Superior temporal gyrus (tissue), 1 donor: ENCODE measurements around the gene CCT7.
"Not testable (repeated sequence)": the region's sequence is repeated elsewhere in the genome, so short reads cannot be mapped to it uniquely, and the experiment has no call there.

ENCODE experiments used
- DNase-seq: peaks from one replicate; pipeline ENCODE4 v3.0.0-alpha.2; 2016; ENCODE audit errors: extremely low spot score

CCT7 gene

DNA sequence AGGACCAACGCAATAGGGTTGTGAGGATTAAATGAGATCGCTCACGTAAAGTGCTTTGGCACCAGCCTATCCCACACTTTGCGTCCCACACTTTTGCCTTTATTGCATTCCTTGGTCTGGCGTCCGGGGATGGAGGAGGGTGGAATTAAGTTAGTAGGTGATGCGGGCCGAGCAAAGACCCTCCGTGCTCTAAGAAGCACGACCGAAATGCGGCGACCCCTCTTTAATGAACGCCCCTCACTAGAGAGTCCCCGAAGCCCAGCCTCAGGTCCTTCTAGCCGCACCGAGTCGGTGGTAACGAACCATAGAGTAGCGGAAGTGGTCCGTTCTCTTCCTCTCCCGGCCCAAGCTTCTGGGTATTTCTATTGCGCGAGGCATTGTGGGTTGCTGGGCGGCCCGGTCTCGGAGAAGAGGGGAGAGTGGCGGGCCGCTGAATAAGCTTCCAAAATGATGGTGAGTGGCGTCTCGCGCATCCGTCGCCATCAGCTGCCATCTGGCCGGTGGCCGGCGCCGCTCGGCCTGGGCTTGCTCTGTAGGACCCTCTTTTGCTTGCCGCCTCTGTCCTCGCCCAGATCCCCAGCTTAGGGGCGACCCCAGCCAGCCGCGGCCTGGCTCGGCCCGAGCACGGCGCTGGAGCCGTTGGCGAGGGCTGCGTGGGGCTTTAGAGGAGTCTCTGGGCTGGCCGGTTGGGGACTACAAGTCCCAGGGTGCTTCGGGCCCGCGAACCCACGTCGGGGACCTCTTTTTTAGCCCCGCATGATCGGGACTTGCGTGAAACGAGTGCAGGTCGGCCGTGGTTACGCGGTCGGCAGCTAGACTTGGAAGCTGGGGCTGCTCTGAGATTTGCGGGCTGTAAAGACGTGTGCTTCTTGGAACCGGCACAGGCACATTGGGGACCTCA, at the start of gene CCT7:
TSS of gene CCT7 (plus strand) at position 377 of the 901 bp plus-strand sequence. CDS start at position 448, 71 bp downstream.
- DNase-seq, result peak; percentile 98

- no peak for DNase-seq
These were observed 48.1 kb upstream of the CCT7 start for GRCh38 chr2:73185965-73186364.

DNA sequence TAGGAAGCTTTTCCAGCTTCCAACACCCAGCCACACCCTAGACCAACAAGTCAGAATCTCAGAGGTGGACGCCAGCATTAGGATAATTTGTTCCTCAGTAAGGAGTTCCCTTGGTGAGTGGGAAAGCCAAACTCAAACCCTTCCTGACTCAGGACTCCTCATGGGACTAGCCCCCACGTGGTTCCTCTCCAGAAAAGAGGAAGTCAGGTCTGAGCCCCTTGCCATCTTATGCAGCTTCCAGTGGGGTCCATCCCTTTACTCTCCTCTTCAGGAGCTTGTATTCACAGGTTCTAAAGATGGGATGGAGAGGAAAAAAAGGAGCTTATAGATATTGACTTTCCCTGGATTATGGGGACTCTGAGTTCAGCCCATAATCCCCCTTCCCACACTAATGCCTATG, 46.6 kb upstream of the CCT7 start:
- no peak for DNase-seq

- no peak for DNase-seq
These were observed 36.5 kb upstream of the CCT7 start for GRCh38 chr2:73197579-73197978.

DNA sequence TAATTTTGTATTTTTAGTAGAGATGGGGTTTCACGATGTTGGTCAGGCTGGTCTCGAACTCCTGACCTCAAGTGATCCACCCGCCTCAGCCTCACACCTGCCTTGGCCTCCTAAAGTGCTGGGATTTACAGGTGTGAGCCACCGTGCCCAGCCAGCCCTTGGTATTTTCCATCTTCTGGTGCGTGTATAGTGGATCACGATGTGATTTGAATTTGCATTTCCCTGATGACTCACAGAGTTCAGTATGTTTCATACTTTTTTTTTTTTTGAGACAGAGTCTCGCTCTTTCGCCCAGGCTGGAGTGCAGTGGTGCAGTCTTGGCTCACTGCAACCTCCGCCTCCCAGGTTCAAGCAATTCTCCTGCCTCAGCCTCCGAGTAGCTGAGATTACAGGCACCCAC, 33.8 kb upstream of the CCT7 start:
- not testable (repeated sequence) for DNase-seq

DNA sequence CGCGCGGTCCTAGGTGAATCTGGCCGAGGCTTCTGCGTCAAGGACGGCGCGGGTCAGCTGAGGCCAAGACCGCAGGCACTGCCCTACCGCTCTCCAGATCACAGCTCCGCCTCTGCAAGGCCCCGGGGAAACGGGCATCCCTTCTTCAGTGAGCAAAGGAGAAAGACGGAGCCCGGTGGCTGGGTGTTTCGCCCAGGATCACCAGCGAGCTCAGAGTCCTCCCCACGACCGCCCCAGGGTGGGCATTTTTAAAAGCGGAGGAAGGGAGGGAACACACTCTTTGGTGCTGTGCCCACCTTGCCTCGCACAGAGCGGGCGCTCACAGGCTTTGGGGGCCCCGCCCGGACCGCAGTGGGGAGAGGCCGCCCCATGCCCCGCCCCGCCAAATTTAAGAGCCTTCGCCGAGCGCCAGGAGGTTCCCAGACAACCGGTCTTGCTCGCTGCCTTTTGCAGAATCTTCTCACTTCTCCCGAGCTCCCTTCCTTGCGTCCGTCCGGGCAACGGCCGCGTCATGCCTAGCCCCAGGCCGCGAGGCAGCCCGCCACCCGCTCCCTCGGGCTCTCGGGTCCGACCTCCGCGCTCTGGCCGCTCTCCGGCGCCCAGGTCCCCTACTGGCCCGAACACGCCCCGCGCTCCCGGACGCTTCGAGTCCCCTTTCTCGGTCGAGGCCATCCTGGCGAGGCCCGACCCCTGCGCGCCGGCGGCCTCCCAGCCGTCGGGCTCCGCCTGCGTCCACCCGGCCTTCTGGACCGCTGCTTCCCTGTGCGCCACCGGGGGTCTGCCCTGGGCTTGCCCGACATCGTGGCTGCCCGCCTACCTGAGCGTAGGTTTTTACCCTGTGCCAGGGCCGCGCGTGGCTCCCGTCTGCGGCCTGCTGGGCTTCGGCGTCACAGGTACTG, 31.7 kb upstream of the CCT7 start, which contains the start of gene NOTO:
TSS of gene NOTO (plus strand) at position 419 of the 899 bp plus-strand sequence. CDS start at position 512, 93 bp downstream.
- DNase-seq, result no peak

GRCh38 chr2:73203055-73203681, 30.9 kb upstream of the CCT7 start:
- DNase-seq, result no peak

GRCh38 chr2:73205611-73206010, 28.5 kb upstream of the CCT7 start:
- DNase-seq, result no peak

DNA sequence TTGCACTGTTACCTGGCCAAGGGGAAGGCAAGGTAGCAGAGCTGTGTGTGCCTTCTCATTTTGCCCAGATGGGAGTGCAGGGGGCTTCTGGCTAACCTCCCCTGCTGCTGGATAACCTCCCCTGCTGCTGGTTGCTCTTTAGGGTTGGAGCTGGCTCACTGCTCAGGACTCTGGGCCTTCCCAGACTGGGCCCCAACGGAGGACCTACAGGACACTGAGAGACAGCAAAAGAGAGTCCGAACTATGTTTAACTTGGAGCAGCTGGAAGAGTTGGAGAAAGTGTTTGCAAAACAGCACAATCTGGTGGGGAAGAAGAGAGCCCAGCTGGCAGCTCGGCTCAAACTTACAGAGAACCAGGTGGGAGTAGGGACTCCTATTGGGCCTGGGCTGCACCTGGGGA, 25.9 kb upstream of the CCT7 start:
- no peak for DNase-seq

DNA sequence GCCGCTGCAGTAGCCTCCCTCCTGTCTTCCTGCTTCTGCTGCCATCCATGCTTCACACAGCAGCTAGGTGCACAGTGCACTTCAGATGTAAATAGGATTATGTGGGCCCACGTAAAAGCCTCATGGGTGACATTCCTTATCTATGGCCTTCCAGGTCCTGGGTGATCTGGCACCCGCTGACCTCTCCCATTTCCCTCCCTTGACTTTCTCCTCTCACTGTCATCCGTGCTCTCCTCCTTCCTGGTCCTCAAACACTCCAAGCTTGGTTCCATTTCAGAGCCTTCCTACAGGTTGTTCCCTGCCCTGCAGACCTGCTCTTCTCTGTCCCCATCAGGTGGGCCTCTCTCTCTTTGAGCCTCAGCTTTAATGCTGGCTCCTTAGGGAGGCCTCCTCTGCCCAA, 24.1 kb upstream of the CCT7 start:
- DNase-seq, result no peak

- no peak for DNase-seq
These were observed 23.4 kb upstream of the CCT7 start for GRCh38 chr2:73210696-73211095.

- DNase-seq, result no peak
These were observed 22.0 kb upstream of the CCT7 start for GRCh38 chr2:73212098-73212447.

DNA sequence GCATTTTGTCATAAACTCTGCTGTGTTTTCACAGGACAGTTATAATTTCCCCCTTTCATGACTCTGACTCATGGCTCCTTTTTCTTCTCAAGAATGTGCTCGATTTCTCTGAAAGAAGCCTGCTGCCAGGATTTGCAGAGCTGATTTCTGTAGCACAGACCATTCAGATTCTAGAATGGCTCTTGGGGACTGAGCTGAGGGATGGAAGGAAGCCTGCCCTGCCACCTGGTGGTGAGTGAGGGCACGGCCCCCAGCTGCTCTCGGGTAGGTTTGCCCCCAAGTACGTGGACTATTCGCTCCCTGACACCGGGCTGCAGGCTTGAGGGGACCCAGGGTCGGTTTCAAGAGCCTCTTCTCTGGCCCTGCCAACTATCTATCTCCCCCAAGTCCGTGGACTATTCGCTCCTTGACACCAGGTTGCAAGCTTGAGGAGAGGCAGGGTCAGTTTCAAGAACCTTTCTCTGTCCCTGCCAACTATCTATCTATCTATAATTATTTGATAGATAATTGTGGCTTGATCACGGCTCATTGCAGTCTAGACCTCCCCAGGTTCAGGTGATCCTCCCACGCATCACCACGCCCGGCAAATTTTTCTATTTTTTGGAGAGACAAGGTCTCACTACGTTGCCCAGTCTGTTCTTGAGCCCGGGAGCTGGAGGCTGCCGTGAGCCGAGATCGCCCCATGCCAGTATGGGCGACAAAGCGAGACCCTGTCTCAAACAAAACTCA, 21.5 kb upstream of the CCT7 start:
- peak; percentile 81 for DNase-seq

GRCh38 chr2:73214120-73215035, 19.7 kb upstream of the CCT7 start, which contains the start of gene SMYD5:
Gene SMYD5 (plus strand): TSS chr2:73214245. CDS start chr2:73214267, 22 bp downstream.
- peak; percentile 84 for DNase-seq

- DNase-seq, result no peak
These were observed 18.9 kb upstream of the CCT7 start for GRCh38 chr2:73215254-73215653.

- no peak for DNase-seq
These were observed 16.9 kb upstream of the CCT7 start for GRCh38 chr2:73217160-73217559.

DNA sequence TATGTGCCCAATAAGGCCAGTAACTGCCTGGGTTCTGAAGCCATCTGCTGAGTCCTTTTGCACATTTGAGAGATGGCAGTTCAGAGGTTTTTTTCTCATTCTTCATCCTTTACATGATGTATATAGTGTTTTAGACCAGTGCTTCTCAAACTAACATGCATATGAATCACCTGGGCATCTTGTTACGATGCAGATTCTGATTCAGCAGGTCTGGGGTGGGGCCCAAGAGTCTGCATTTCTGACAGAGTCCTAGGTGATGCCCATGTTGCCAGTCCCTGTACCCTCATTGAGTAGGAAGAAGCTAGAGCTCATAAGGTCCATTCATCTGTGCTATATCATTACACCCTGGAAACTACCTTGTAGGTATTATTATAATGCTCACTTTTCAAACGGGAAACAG, 16.3 kb upstream of the CCT7 start:
- no peak for DNase-seq

DNA sequence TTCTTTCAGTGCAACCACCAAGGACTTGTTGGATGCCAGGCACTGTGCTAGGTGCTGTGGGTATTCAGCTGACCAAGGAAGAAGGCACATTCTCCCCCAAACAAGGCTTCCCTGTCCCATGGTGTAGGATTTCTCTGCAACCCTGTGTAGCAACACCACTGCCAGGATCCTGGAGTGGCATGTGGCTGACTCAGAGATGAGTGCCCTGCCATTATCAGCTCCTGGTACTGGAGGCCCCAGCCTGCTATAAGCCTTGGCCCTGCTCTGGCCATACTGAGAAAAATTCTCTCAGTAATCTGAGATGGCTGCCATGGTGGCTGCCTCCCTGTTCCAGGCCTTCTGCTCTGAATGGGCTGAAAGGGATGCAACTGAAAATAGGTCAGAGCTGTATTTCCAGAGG, 15.8 kb upstream of the CCT7 start:
- DNase-seq, result no peak

DNA sequence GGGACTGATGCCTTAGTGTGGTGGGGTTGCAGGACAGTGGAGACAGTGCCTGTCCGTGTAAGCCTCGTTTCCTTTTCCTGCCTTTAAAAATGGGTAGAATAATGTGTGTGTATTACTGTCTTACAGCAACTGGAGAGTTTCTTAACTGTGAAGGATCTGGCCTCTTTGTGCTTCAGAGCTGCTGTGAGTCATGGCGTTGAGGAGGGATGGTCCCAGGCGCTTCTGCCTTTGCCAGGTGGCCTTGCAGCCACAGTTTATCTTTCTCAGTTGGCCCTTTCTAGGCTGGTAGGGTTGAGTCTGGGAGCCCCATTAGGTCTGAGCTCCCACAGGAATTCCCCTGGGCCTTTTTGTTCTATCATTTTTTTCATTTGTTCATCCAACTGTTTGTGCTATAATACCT, 10.3 kb upstream of the CCT7 start:
- DNase-seq, result no peak
